ENCODE data around the gene IFNLR1. TPM values are rescaled to one million over a fixed set of nuclear protein-coding genes. Genes with fewer than 3 reads are reported as not detected.

IFNLR1 gene
- total RNA-seq, 1 donor from 2014 or later: 3.1 TPM

DNA sequence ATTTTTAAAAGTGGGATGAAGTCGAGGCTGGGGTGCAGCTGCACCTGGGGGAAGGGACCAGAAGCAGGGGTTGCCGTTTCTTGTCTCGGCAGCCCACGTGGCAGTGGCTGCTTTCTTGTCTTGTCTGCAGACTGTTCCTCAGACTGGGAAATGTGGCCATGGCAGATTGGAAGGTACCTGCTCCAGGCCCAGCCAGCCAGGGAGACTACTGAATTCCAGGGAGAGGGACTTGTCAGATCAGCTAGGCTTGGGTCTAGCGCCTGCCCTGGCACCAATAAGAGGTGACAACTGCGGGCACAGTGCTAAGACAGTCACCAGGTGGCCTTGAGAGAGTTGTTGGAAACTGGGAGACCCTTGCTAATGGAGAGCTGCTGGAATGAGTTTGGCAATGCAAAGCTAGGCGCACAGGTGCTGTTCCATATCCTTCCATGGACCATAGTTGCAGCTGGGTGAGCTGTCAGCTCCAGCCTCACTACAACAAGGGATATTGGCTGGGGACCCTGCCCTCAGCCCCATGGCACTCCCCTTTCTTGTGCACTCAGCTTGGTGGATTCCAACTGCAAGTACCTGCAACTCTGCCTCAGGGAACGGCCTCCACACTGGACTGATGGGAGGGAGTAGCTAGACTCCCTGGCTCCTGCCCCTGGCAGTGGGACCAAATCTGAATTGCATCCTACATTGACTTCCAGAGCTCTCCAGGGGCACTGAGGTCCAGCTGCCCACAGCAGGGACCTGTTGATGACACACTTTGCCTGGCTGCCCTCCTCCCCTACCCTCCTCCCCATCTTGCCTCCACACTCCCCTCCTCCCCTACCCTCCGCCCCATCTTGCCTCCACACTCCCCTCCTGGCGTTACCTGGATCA lies 34.2 kb downstream of the IFNLR1 start:
- H3K4me3 Mint-ChIP-seq (ENCODE audit: unreplicated experiment): no peak overlapping the region
- peaks cover 13% of the 10 kb centered on the region for H3K4me1 Mint-ChIP-seq (ENCODE audit: unreplicated experiment)
- DNase-seq (ENCODE audit: low spot score): no peak
- H3K9me3 Mint-ChIP-seq (ENCODE audit: unreplicated experiment): no peaks in the 10 kb centered on the region
- H3K27ac Mint-ChIP-seq (ENCODE audit: unreplicated experiment): no peak overlapping the region
- H3K27me3 Mint-ChIP-seq (ENCODE audit: unreplicated experiment): peaks cover 4% of the 10 kb centered on the region
- H3K36me3 Mint-ChIP-seq (ENCODE audit: low read depth, unreplicated experiment): peaks cover 3% of the 10 kb centered on the region
- TF ChIP-seq, protein P1, sequence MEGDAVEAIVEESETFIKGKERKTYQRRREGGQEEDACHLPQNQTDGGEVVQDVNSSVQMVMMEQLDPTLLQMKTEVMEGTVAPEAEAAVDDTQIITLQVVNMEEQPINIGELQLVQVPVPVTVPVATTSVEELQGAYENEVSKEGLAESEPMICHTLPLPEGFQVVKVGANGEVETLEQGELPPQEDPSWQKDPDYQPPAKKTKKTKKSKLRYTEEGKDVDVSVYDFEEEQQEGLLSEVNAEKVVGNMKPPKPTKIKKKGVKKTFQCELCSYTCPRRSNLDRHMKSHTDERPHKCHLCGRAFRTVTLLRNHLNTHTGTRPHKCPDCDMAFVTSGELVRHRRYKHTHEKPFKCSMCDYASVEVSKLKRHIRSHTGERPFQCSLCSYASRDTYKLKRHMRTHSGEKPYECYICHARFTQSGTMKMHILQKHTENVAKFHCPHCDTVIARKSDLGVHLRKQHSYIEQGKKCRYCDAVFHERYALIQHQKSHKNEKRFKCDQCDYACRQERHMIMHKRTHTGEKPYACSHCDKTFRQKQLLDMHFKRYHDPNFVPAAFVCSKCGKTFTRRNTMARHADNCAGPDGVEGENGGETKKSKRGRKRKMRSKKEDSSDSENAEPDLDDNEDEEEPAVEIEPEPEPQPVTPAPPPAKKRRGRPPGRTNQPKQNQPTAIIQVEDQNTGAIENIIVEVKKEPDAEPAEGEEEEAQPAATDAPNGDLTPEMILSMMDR (IDR thresholded peaks at IDR 0.05; ENCODE audit: unreplicated experiment): no peak

- TF ChIP-seq, protein P1 (IDR thresholded peaks at IDR 0.05; ENCODE audit: unreplicated experiment): no peak
- peaks cover 13% of the 10 kb centered on the region for H3K4me1 Mint-ChIP-seq (ENCODE audit: unreplicated experiment)
- H3K9me3 Mint-ChIP-seq (ENCODE audit: unreplicated experiment): no peaks in the 10 kb centered on the region
- peaks cover 4% of the 10 kb centered on the region for H3K27me3 Mint-ChIP-seq (ENCODE audit: unreplicated experiment)
- DNase-seq (ENCODE audit: low spot score): peak; percentile 26
- H3K4me3 Mint-ChIP-seq (ENCODE audit: unreplicated experiment): peak overlapping the region; percentile 84
- H3K27ac Mint-ChIP-seq (ENCODE audit: unreplicated experiment): peak overlapping the region; percentile 74
- peaks cover 1% of the 10 kb centered on the region for H3K36me3 Mint-ChIP-seq (ENCODE audit: low read depth, unreplicated experiment)
These were observed 35.9 kb downstream of the IFNLR1 start for GRCh38 chr1:24151175-24151533.

- H3K9me3 Mint-ChIP-seq (ENCODE audit: unreplicated experiment): no peaks in the 10 kb centered on the region
These were observed 36.6 kb downstream of the IFNLR1 start for GRCh38 chr1:24150234-24151174.

DNA sequence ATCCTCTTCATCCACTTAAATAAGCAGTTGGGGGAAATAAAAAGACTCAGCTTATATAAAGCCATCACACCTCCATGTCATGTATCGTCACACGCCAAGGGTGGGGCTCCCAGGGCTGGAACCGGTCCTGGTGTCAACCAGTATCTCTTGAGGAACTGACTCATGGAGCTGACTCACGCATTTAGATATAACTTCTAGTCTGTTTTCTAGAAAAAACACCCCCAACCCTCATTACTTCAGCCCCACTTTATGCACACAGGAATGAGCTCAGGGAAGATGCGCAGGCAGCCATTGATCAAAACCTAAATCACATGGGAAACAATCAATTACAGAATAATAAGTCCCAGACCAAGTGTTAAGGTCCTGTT lies 37.2 kb downstream of the IFNLR1 start:
- H3K36me3 Mint-ChIP-seq (ENCODE audit: low read depth, unreplicated experiment): no peaks in the 10 kb centered on the region
- no peaks in the 10 kb centered on the region for H3K9me3 Mint-ChIP-seq (ENCODE audit: unreplicated experiment)
- peaks cover 4% of the 10 kb centered on the region for H3K27me3 Mint-ChIP-seq (ENCODE audit: unreplicated experiment)
- H3K4me1 Mint-ChIP-seq (ENCODE audit: unreplicated experiment): peaks cover 13% of the 10 kb centered on the region
- TF ChIP-seq, protein P1 (IDR thresholded peaks at IDR 0.05; ENCODE audit: unreplicated experiment): no peak
- no peak for DNase-seq (ENCODE audit: low spot score)
- H3K27ac Mint-ChIP-seq (ENCODE audit: unreplicated experiment): no peak overlapping the region
- H3K4me3 Mint-ChIP-seq (ENCODE audit: unreplicated experiment): no peak overlapping the region

More at GRCh38 chr1:24150234-24151174, 36.6 kb downstream of the IFNLR1 start:
- peak overlapping the region; percentile 84 for H3K4me3 Mint-ChIP-seq (ENCODE audit: unreplicated experiment)
- H3K27ac Mint-ChIP-seq (ENCODE audit: unreplicated experiment): peak overlapping the region; percentile 74
- TF ChIP-seq, protein P1 (IDR thresholded peaks at IDR 0.05; ENCODE audit: unreplicated experiment): peak; percentile 86
- H3K27me3 Mint-ChIP-seq (ENCODE audit: unreplicated experiment): peaks cover 4% of the 10 kb centered on the region
- peak; percentile 97 for DNase-seq (ENCODE audit: low spot score)
- H3K4me1 Mint-ChIP-seq (ENCODE audit: unreplicated experiment): peaks cover 13% of the 10 kb centered on the region
- H3K36me3 Mint-ChIP-seq (ENCODE audit: low read depth, unreplicated experiment): no peaks in the 10 kb centered on the region
